Activated B cell treated with CpG ODN at 0.5 μM for 24 hours (primary cell): ENCODE results near the gene GALNT10. TPM values are rescaled to one million over a fixed set of nuclear protein-coding genes. Genes with fewer than 3 reads are reported as not detected.

Experiments used
- ATAC-seq: fragments of 200-7000 bp; cut with Tn5 transposase; one replicate; pipeline ENCODE4 v1.10.0; 2021; ENCODE audit warnings: low read depth, mild to moderate bottlenecking, moderate library complexity
- CTCF ChIA-PET: fragments of 350-600 bp; sonication (Branson Sonifier 250); formaldehyde crosslinking; loops from one replicate; lab custom pipeline; 2021; ENCODE audit warnings: antibody characterized with exemption; lab: Charles Lee
- POLR2A ChIA-PET: fragments of 350-600 bp; sonication (Branson Sonifier 250); formaldehyde crosslinking; loops from one replicate; lab custom pipeline; 2021; ENCODE audit warnings: antibody characterized with exemption; lab: Charles Lee
- DNase-seq: peaks from one replicate; pipeline ENCODE4 v3.0.0; 2022
- H3K27ac Mint-ChIP-seq: one replicate; pipeline ENCODE4 v1.8.0; 2020; ENCODE audit warnings: mixed read lengths
- H3K27me3 Mint-ChIP-seq: one replicate; pipeline ENCODE4 v1.8.0; 2021; ENCODE audit warnings: mixed read lengths
- H3K36me3 Mint-ChIP-seq: one replicate; pipeline ENCODE4 v1.8.0; 2021; ENCODE audit warnings: low read depth, mixed read lengths
- H3K4me1 Mint-ChIP-seq: one replicate; pipeline ENCODE4 v1.8.0; 2021; ENCODE audit warnings: mixed read lengths
- H3K4me3 Mint-ChIP-seq: one replicate; pipeline ENCODE4 v1.8.0; 2020; ENCODE audit warnings: mild to moderate bottlenecking, mixed read lengths
- H3K9me3 Mint-ChIP-seq: one replicate; pipeline ENCODE4 v1.8.0; 2020; ENCODE audit warnings: mixed read lengths
- intact Hi-C: fragments of 100-400 bp; cut with micrococcal nuclease; formaldehyde crosslinking; loops from one replicate; pipeline ENCODE4 v1.15.1; 2024
- total RNA-seq: library from RNA; stranded (reverse); gene quantifications from 2 replicates; pipeline ENCODE4 v1.2.3, GENCODE V29; 2022
- TF ChIP-seq, protein P1 (sequence below): fragments of 200-600 bp; IDR thresholded peaks from one replicate; pipeline ENCODE4 v1.8.0; 2022; ENCODE audit warnings: antibody characterized with exemption, mild to moderate bottlenecking

GALNT10 gene
- total RNA-seq, 1 donor from 2014 or later, result 41.5 TPM

DNA sequence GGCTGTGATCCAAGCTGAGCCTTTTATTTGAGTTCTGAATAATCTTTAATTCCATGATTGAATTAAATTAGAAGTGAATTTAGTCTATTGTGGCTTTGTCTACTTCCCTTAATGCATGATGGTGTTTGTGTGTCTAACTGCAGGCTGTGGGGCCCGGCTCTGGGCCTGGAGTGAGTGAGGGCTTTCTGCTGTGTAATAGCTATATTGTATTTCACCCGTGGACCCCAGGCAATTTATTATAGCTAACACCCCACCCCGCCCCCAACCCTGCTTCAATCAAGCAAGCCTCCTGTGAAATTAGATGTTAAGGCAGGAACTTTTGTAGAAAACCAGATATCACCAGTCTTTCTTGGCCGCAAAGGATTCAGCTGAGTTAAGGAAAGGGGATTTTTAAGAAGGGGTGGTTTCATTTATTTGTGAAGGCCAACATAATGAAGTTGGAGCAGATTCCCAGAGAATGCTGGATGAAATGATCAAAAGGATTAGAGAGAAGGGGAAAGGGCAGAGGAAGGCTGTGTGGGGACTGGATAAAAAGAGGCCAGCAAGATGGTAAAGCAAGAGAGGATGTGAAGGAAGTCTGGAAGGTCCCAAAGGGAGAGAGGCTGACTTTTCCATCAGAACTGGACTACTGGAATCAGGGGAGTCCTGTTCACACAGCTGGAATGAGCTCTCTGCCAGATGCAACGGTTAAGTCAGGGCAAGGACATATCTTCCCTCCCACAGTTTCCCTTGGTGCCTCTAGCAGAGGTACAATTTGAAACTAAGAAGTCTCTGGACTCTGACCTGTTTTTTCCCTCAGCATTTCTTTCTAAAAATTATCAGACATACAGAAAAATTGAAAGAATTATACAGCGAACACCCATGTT is 129.9 kb downstream of the GALNT10 start:
- no peak for DNase-seq
- H3K9me3 Mint-ChIP-seq, result no peaks in the 10 kb centered on the region
- no peak overlapping the region for H3K4me3 Mint-ChIP-seq
- intact Hi-C loops, result no loop called here
- peaks cover 41% of the 10 kb centered on the region for H3K36me3 Mint-ChIP-seq
- no peaks in the 10 kb centered on the region for H3K27me3 Mint-ChIP-seq
- no peak for ATAC-seq
- H3K4me1 Mint-ChIP-seq, result no peaks in the 10 kb centered on the region
- ChIA-PET CTCF (no interaction called here), POLR2A (interaction anchor here (0.8 kb wide), 1 partner anchor 152 kb away, joined by 3 read pairs; no protein-coding TSS in a partner anchor)
- TF ChIP-seq, protein P1, sequence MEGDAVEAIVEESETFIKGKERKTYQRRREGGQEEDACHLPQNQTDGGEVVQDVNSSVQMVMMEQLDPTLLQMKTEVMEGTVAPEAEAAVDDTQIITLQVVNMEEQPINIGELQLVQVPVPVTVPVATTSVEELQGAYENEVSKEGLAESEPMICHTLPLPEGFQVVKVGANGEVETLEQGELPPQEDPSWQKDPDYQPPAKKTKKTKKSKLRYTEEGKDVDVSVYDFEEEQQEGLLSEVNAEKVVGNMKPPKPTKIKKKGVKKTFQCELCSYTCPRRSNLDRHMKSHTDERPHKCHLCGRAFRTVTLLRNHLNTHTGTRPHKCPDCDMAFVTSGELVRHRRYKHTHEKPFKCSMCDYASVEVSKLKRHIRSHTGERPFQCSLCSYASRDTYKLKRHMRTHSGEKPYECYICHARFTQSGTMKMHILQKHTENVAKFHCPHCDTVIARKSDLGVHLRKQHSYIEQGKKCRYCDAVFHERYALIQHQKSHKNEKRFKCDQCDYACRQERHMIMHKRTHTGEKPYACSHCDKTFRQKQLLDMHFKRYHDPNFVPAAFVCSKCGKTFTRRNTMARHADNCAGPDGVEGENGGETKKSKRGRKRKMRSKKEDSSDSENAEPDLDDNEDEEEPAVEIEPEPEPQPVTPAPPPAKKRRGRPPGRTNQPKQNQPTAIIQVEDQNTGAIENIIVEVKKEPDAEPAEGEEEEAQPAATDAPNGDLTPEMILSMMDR, result no peak
- no peak overlapping the region for H3K27ac Mint-ChIP-seq

DNA sequence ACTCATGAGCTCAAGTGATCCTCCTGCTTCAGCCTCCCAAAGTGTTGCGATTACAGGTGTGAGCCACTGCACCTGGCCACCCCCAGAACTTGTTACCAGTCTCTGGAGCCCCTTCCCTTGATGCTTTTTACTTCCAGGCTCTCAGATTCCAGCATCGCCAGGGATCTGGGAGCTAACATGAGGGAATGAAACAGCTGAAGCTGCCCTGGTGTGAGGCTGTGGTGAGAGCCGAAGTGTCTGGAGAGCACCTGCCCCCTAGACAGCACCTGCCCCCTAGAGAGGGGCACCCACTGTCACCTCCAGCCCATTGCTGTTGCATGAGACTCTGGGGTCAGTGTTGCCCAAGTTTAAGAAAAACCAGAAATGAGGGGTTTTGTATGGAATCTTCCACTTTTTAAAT is 131.0 kb downstream of the GALNT10 start:
- no peaks in the 10 kb centered on the region for H3K4me1 Mint-ChIP-seq
- H3K4me3 Mint-ChIP-seq, result no peak overlapping the region
- intact Hi-C loops, result no loop called here
- TF ChIP-seq, protein P1, result no peak
- CTCF ChIA-PET, result no interaction called here
- no peak overlapping the region for H3K27ac Mint-ChIP-seq
- POLR2A ChIA-PET, result no interaction called here
- no peaks in the 10 kb centered on the region for H3K9me3 Mint-ChIP-seq
- DNase-seq, result no peak
- H3K36me3 Mint-ChIP-seq, result peaks cover 41% of the 10 kb centered on the region
- H3K27me3 Mint-ChIP-seq, result no peaks in the 10 kb centered on the region
- ATAC-seq, result no peak

DNA sequence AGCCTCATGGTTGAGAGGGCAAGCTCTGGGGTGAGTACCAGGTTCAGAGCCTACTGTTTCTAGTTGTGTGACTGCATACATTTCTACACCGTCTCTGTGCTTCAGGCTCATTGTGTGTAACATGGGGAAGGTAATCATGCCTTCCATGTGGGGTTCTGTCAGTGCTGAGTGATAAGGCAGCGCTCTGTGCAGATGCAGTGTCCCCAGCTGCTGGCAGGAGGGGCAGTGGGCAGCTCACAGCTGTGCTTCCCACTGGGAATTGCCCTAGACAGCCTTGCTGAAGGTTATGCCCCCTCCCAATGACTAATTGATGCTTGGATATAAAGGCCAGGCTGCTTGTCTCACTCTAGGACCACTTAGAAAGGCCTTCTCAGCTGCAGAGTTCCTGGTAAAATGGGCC is 133.5 kb downstream of the GALNT10 start:
- DNase-seq (no peak), ATAC-seq (no peak)
- CTCF ChIA-PET, result no interaction called here
- intact Hi-C loops, result no loop called here
- Mint-ChIP-seq H3K27ac (no peak overlapping the region), H3K9me3 (no peaks in the 10 kb centered on the region), H3K36me3 (peaks cover 35% of the 10 kb centered on the region), H3K4me1 (no peaks in the 10 kb centered on the region), H3K4me3 (no peak overlapping the region), H3K27me3 (no peaks in the 10 kb centered on the region)
- TF ChIP-seq, protein P1, result no peak
- POLR2A ChIA-PET, result no interaction called here

DNA sequence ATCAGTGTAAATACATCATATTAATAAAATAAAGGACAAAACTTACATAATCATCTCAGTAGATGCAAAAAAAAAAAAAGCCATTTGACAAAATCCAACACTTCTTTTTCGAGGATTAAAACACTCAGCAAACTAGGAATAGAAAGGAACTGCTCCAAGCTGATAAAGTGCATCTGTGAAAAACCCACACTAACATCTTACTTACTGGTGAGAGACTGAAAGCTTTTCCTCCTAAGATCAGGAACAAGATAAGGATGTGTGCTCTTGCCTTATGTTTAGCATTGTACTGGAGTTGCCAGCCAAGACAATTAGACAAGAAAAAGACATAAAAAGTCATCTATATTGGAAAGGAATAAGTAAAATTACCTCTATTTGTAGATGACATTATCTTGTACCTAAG is 135.0 kb downstream of the GALNT10 start:
- DNase-seq (no peak), ATAC-seq (no peak)
- no peak overlapping the region for H3K4me3 Mint-ChIP-seq
- H3K9me3 Mint-ChIP-seq, result no peaks in the 10 kb centered on the region
- peaks cover 49% of the 10 kb centered on the region for H3K36me3 Mint-ChIP-seq
- H3K27me3 Mint-ChIP-seq, result no peaks in the 10 kb centered on the region
- ChIA-PET CTCF (no interaction called here), POLR2A (interaction anchor here (0.7 kb wide), 1 partner anchor 203 kb away, joined by 4 read pairs; no protein-coding TSS in a partner anchor)
- H3K4me1 Mint-ChIP-seq, result no peaks in the 10 kb centered on the region
- intact Hi-C loops, result no loop called here
- TF ChIP-seq, protein P1, result no peak
- no peak overlapping the region for H3K27ac Mint-ChIP-seq

DNA sequence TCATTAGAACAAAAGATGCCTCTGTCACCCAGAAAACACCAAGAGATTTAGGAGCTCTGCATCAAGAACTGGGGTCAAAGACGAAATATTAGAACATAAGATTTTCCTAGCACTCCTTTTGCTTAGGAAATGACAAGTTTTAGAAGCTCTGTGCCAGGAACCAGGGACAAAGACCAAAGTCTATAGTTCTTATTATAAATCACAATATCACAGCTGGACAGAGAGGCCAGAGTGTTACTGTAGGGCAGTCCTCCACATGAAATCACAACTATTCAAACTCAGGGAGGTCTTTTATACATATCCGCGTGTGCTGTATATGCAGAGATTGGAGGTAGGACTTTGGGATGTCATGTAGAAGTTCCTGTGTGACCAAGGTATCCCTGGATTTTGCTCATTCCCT is 138.5 kb downstream of the GALNT10 start:
- POLR2A ChIA-PET, result no interaction called here
- CTCF ChIA-PET, result no interaction called here
- intact Hi-C loops, result no loop called here
- H3K9me3 Mint-ChIP-seq, result no peaks in the 10 kb centered on the region
- peaks cover 65% of the 10 kb centered on the region for H3K36me3 Mint-ChIP-seq
- H3K27me3 Mint-ChIP-seq, result no peaks in the 10 kb centered on the region
- no peak for DNase-seq
- peaks cover 4% of the 10 kb centered on the region for H3K4me1 Mint-ChIP-seq
- H3K27ac Mint-ChIP-seq, result no peak overlapping the region
- no peak overlapping the region for H3K4me3 Mint-ChIP-seq
- TF ChIP-seq, protein P1, result no peak
- no peak for ATAC-seq
